ENCODE measurements around the gene KLB.

Gene KLB

DNA sequence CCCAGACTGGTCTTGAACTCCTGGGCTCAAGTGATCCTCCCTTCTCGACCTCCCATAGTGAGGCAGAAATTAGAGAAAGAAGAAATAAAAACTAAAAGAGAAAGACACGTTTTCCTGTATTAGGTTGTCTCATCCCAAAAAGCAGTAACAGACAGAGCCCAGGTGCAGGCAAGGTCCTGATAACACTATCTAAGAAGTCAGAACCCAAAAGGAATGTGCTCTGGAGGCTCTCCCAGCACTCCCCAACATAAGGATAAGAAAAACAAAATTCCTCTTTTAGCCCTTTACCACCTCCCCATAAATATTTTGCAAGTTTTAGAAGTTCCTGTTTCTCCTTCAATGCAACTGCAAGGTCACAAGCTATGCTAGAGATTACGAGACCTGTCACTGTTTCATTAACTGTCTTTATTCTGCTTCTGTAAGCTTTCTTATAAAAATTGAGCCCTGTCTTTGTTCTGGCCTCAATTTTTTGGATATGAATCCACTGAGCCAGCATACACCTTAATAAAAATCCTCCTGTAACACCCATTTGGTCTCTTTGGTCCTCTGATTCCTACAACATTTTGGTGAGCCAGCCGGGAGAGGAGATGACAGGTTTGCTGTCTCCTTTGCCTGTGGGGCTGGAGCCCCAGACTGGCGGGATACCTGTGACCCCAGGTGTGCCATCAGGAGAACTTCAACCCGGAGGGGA is 78.0 kb downstream of the KLB start:
- TF ChIP-seq, protein P1, sequence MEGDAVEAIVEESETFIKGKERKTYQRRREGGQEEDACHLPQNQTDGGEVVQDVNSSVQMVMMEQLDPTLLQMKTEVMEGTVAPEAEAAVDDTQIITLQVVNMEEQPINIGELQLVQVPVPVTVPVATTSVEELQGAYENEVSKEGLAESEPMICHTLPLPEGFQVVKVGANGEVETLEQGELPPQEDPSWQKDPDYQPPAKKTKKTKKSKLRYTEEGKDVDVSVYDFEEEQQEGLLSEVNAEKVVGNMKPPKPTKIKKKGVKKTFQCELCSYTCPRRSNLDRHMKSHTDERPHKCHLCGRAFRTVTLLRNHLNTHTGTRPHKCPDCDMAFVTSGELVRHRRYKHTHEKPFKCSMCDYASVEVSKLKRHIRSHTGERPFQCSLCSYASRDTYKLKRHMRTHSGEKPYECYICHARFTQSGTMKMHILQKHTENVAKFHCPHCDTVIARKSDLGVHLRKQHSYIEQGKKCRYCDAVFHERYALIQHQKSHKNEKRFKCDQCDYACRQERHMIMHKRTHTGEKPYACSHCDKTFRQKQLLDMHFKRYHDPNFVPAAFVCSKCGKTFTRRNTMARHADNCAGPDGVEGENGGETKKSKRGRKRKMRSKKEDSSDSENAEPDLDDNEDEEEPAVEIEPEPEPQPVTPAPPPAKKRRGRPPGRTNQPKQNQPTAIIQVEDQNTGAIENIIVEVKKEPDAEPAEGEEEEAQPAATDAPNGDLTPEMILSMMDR (IDR thresholded peaks at IDR 0.05; ENCODE audit: low read depth, low read length), result no peak
- no peak for DNase-seq (ENCODE audit: extremely low read depth, low read depth)

GRCh38 chr4:39486221-39486804 is 79.6 kb downstream of the KLB start:
- no peak for DNase-seq (ENCODE audit: extremely low read depth, low read depth)
- TF ChIP-seq, protein P1 (IDR thresholded peaks at IDR 0.05; ENCODE audit: low read depth, low read length), result no peak

DNA sequence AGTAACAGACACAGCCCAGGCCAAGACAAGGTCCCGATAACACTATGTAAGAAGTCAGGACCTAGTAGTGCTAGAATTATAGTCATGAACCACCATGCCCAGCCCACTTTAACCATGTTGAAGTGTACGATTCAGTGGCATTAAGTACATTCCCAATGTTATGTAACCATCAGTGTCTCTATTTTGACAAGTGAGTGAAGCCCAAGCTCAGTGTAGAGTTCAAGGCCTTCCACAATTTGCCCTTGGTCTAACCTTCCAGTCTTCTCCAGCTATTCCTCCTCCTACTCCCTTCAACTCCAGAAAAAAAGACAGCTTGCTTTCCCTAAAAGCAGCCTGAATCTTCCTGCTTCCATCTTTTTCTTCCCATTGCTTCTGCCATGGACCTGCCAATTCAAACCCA is 83.6 kb downstream of the KLB start:
- DNase-seq (ENCODE audit: extremely low read depth, low read depth), result no peak
- TF ChIP-seq, protein P1 (IDR thresholded peaks at IDR 0.05; ENCODE audit: low read depth, low read length), result no peak

GRCh38 chr4:39494354-39494753 is 87.6 kb downstream of the KLB start:
- TF ChIP-seq, protein P1 (IDR thresholded peaks at IDR 0.05; ENCODE audit: low read depth, low read length), result no peak
- DNase-seq (ENCODE audit: extremely low read depth, low read depth), result no peak

DNA sequence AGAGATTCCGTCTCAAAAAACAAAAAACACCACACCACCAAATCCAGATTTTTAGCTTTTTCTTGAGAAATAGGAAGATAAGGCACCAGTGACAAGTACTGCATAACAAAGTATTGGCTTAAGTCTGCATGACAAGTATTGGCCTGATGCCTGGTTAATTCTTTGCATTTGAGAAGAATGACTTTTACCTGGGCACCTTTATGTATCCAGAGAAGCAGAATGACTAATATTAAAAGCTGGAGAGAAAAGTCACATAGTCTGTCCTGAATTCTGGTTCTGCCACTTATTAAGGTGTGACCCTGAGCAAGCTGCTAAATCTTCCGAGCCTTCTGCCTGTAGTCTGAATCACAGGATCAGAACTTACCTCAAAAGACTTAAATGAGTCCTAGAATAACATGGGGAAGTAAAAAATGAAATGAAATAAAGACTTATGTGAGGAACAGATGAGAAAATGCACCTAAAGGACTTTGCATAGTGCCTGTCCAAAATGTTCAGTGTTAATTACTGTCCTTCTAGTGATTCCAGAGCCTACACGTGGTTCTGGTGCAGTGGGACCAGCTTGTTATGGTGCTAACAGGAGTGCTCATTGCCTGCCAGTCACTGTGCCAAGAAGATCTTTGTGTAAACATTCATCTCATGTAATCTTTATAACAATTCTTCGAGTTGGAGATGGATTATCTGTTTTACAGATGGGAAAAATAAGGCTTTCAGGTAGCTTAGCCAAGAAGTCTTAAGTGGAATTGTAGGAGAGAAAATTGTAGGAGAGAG is 88.9 kb downstream of the KLB start:
- DNase-seq (ENCODE audit: extremely low read depth, low read depth), result no peak
- TF ChIP-seq, protein P1 (IDR thresholded peaks at IDR 0.05; ENCODE audit: low read depth, low read length), result no peak

GRCh38 chr4:39497909-39498726 is 91.4 kb downstream of the KLB start:
- DNase-seq (ENCODE audit: extremely low read depth, low read depth), result no peak
- TF ChIP-seq, protein P1 (IDR thresholded peaks at IDR 0.05; ENCODE audit: low read depth, low read length), result no peak
